Measurements from ENCODE around the gene OLFML3.

OLFML3 gene

GRCh38 chr1:113950908-113951307 lies 28.4 kb upstream of the OLFML3 start:
- DNase-seq, result no peak

- no peak for DNase-seq
Observed at GRCh38 chr1:113951719-113952118, 27.6 kb upstream of the OLFML3 start.

- DNase-seq, result no peak
Observed at GRCh38 chr1:113957984-113958383, 21.3 kb upstream of the OLFML3 start.

DNA sequence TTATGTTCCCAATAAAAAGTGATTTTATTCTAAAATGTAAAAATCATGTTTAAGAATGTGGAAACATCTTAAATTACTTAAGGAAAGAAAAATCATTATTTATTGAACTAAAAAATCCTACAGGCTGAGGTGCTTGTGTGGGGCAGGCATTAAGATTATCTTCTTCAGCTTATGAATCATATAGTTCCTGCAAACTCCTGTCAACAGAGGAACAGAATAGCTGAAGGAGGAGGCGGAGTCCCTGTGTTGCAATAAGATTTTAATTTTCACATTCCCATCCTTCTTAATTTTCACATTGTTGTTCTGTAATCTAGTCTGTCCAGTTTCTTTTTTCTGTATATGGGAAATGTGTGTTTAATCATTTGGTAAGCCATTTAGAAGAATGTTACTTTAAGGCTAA lies 20.6 kb upstream of the OLFML3 start:
- DNase-seq, result no peak

- no peak for DNase-seq
Observed at GRCh38 chr1:113963281-113963906, 15.9 kb upstream of the OLFML3 start.

- DNase-seq, result no peak
Observed at GRCh38 chr1:113965703-113966412, 13.4 kb upstream of the OLFML3 start.

DNA sequence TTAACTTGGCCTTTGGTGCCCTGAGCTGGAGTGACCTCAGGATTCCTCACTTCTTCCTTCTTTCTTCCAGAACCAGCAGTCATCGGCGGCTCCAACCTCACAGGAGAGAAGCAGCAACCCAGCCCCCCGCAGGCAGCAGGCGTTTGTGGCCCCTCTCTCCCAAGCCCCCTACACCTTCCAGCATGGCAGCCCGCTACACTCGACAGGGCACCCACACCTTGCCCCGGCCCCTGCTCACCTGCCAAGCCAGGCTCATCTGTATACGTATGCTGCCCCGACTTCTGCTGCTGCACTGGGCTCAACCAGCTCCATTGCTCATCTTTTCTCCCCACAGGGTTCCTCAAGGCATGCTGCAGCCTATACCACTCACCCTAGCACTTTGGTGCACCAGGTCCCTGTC lies 6.3 kb upstream of the OLFML3 start:
- DNase-seq, result no peak

GRCh38 chr1:113975211-113975895 lies 3.9 kb upstream of the OLFML3 start:
- DNase-seq, result no peak

- DNase-seq, result no peak
Observed at GRCh38 chr1:113976609-113977278, 2.5 kb upstream of the OLFML3 start.

GRCh38 chr1:113977906-113978305 lies 1.4 kb upstream of the OLFML3 start:
- DNase-seq, result no peak

DNA sequence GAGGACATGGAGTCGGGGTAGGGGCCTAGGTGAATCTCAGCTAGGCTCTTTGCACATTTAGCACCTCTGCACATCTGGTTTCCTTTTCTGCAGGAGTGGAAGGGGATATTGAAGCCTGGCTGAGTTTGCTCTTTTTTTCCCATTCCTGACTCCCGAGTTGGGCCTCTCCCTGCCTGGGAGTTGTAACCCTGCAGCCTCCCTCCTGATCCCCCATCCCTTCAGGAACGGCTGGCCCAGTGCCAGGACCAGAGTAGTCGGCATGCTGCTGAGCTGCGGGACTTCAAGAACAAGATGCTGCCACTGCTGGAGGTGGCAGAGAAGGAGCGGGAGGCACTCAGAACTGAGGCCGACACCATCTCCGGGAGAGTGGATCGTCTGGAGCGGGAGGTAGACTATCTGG lies 836 bp downstream of the OLFML3 start:
- no peak for DNase-seq

DNA sequence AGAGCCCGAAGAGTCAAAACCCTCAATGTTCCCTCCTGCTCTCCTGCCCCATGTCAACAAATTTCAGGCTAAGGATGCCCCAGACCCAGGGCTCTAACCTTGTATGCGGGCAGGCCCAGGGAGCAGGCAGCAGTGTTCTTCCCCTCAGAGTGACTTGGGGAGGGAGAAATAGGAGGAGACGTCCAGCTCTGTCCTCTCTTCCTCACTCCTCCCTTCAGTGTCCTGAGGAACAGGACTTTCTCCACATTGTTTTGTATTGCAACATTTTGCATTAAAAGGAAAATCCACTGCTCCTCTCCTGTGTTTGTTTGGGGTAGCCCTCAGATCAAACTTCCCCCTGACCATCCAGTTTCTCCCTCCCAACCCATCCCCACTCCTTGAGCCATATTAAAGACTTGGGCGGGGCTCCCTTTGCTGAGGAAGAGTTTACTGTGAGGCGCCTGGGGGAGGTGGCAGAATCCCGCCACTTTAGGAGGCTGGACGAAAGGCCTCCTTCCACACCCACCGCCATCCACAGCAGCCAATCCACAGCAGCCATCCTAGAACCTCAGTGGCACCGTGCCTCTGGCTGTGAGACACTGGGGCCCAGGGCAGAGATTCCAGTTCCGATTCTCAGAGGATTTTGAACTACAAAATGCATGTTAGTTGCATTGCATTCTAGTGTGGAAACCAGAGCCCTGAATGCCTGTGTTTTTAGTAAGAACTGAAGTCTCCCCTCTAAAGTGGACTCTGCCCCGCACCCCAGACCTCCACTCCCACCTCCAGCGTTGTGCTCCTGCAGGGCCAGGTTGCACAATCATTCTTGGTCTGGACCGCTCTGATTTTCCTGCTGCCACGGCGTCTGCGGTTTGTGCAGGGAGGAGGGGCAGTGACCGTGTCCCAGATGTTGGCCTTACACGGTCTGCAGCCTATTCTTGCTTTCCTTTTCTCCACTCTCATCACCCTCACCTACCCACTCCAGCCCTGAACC lies 3.0 kb downstream of the OLFML3 start:
- no peak for DNase-seq

DNA sequence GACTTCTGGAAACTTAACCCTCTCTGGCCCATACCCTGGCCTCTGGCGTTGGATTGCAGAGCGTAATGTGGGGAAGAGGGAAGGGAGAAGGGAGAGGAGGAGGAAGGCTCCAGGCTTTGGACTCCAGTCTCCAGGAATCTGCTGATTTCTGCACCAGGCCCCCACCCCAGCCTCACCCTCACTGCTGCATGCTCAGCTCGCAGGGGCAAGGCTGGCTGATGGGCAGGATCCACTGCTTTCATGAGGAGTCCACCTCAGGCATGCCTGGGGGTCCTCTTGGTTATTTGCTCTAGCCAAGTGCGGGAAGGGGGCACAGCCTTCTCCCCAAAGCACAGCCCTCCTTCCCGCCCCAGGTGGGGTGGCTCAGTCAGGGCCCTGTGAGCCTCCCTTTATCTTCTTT lies 3.7 kb downstream of the OLFML3 start:
- DNase-seq, result no peak

GRCh38 chr1:113983391-113983790 lies 4.1 kb downstream of the OLFML3 start:
- no peak for DNase-seq

GRCh38 chr1:113983826-113984225 lies 4.6 kb downstream of the OLFML3 start:
- no peak for DNase-seq

GRCh38 chr1:113984710-113985109 lies 5.4 kb downstream of the OLFML3 start:
- DNase-seq, result no peak

DNA sequence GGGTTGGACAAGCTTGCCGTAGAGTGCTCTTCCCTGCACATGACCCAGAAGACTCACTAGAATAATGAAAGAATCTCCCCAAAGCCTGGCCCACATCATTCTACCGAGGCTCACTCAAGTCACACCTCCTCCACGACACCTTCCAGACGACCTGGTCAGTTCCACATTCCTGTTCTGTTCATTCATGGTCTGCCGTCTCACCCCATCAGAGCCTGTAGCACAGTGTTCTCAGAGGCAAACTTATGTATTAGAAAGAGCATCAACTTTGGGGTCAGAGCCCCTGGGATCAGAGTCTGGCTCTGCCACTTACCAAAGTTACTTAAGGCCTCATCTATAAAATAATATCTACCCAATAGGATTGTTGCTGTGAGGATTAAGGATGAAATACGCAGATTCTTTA lies 7.5 kb downstream of the OLFML3 start:
- DNase-seq, result no peak

- no peak for DNase-seq
Observed at GRCh38 chr1:113987259-113987658, 8.0 kb downstream of the OLFML3 start.

- DNase-seq, result no peak
Observed at GRCh38 chr1:113990530-113990929, 11.3 kb downstream of the OLFML3 start.

- no peak for DNase-seq
Observed at GRCh38 chr1:113990961-113991360, 11.7 kb downstream of the OLFML3 start.

DNA sequence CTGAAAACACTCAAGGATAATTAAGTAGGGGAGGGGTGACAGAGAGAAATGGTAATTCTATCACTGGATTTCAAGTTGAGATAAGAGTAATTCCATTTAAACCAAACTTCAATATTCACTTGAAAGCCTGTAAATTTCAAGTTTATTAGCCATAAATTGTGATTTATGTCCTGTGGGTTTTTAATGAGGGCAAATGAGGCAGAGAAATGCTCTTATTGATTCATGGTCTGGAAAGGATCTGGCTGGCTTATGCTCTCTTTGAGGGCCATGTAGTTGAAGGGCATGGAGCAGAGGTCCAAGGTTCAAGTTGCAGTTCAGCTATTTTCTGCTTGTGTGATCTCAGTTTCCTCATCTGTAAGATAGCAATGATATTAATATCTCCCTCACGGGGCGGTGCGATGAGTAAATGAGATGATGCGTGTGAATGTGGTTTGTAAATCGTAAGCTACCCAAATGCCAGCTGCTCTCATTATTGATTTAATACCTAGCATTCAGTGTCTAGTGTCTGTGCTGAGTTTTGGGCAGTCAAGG lies 12.3 kb downstream of the OLFML3 start:
- DNase-seq, result no peak

DNA sequence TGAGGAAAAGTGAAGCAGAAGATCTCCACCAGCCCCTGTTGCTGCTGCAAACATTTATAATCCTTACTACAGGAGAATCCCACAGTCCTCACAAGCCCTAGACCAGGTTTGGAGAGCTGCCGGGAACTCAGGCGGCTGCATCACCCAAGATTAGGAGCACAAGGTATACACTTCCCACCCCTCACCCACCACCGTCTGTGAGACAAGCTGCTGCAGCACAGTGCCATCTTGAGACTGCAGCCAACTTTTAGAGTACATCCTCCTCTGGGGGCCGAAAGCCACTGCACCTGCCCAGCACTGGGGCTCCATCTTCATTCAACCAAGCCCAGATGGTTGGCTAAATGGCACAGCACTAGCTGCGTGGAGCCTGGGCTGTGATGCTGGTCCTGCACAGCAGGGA lies 13.8 kb downstream of the OLFML3 start:
- no peak for DNase-seq
